Gastroesophageal sphincter (tissue), 3 donors: ENCODE measurements around the gene PATL2.
"Not testable (repeated sequence)": the region's sequence is repeated elsewhere in the genome, so short reads cannot be mapped to it uniquely, and the experiment has no call there.

Experiments used
- POLR2A ChIP-seq, 2 donors: fragments of 450-650 bp; IDR thresholded peaks; one replicate each; pipeline ENCODE4 v1.6.1; 2017; ENCODE audit warnings: antibody characterized with exemption in 2 of 2, mild to moderate bottlenecking in 2 of 2, moderate library complexity in 1 of 2
- TF ChIP-seq, protein P1 (sequence below), 4 experiments: fragments of 200-600 bp in 2 of 4; fragments of 450-650 bp in 2 of 4; sonication (generic) in 1 of 4; IDR thresholded peaks; one replicate each; pipeline ENCODE4 v1.5.1; 2017 to 2019; ENCODE audit warnings: antibody characterized with exemption in 4 of 4, mild to moderate bottlenecking in 2 of 4, moderate library complexity in 2 of 4

GRCh38 chr15:44689318-44689717, 21.8 kb downstream of the PATL2 start:
- TF ChIP-seq, protein P1, sequence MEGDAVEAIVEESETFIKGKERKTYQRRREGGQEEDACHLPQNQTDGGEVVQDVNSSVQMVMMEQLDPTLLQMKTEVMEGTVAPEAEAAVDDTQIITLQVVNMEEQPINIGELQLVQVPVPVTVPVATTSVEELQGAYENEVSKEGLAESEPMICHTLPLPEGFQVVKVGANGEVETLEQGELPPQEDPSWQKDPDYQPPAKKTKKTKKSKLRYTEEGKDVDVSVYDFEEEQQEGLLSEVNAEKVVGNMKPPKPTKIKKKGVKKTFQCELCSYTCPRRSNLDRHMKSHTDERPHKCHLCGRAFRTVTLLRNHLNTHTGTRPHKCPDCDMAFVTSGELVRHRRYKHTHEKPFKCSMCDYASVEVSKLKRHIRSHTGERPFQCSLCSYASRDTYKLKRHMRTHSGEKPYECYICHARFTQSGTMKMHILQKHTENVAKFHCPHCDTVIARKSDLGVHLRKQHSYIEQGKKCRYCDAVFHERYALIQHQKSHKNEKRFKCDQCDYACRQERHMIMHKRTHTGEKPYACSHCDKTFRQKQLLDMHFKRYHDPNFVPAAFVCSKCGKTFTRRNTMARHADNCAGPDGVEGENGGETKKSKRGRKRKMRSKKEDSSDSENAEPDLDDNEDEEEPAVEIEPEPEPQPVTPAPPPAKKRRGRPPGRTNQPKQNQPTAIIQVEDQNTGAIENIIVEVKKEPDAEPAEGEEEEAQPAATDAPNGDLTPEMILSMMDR (IDR thresholded peaks at IDR 0.05) = not testable (repeated sequence)
- TF ChIP-seq POLR2A (IDR thresholded peaks at IDR 0.05) = not testable (repeated sequence)
